ENCODE results near the gene FAM171A2. TPM values are rescaled to one million over a fixed set of nuclear protein-coding genes. Genes with fewer than 3 reads are reported as not detected.
A peak's percentile ranks its signal among the peaks of the same experiment; 100 is the strongest.

FAM171A2 gene
- total and polyA plus RNA-seq, 8 donors = 0.24 to 1.3 (median 0.69) TPM

DNA sequence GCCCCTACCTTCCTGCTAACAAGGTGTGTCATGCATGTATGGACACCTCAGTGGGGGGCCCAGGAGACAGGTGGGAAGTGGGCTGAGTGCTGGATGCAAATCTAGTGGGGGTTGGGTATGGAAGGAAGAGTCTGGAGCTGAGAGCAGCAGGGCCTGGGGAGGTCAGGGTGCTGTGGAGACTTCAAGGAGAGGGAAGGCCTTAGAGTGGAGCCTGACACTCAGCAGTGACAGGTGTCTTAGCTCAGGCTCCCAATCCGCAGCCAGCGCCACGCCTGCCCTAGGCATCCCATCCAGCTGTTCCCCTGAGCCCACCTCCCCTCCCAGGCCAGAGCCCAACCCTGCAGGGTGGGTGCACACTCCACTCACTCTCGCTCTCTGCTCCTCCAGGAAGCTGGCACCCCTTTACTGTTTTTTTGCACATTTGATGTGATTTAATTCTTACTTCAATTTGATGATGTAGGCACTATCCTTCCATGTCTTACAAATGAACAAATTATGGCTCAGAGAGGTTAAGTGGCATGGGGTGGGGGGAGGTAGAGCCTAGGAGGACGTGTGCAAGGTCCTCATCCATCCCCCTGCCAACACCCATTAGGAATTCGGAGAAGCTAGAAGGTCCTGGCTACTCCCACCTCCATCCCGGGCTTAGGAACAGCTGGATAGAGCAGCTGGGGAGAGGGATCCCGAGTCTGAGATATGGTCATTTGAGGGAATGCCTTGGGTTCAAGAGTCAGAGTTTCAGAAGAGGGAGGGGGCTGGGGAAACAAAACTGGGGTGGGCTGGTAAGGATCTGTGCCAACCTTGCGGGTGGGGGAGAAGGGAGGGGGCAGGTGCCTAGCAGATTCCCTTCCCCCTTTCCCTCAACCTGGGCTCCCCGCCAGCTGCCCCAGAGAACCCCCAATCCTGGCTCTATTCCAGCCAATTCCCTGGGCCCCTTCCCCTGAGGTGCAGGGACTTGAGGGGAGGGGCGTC, 2.1 kb downstream of the FAM171A2 start:
- DNase-seq = peak in 1 of 6 donors; percentile 48

DNA sequence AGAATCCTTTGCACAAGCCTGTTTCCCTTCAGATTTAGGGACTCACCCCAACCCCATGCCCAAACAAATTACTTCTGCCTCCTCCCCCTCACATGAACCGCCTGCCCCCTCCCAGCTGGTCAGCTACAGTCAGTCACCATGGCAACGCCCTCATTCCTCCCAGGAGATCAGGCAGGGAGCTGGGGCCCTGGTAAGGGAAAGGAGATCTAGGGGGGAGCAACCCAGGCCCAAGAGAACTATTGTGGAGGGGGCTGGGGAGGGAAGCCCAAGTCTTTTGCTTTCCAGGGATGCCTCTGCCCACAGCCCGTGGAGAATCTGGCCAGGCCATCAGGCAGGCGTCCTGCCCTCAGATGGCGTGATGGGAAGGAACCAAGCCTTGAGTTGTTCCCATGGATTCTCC, 2.8 kb downstream of the FAM171A2 start:
- intact Hi-C loops (cut with DNase I) = no loop called here
- TF ChIP-seq, protein P1, sequence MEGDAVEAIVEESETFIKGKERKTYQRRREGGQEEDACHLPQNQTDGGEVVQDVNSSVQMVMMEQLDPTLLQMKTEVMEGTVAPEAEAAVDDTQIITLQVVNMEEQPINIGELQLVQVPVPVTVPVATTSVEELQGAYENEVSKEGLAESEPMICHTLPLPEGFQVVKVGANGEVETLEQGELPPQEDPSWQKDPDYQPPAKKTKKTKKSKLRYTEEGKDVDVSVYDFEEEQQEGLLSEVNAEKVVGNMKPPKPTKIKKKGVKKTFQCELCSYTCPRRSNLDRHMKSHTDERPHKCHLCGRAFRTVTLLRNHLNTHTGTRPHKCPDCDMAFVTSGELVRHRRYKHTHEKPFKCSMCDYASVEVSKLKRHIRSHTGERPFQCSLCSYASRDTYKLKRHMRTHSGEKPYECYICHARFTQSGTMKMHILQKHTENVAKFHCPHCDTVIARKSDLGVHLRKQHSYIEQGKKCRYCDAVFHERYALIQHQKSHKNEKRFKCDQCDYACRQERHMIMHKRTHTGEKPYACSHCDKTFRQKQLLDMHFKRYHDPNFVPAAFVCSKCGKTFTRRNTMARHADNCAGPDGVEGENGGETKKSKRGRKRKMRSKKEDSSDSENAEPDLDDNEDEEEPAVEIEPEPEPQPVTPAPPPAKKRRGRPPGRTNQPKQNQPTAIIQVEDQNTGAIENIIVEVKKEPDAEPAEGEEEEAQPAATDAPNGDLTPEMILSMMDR (IDR thresholded peaks at IDR 0.05) = no peak

More for the DNA sequence above, 2.1 kb downstream of the FAM171A2 start:
- no peaks in the 10 kb centered on the region for H3K9me3 ChIP-seq
- H3K4me1 ChIP-seq = no peaks in the 10 kb centered on the region
- H3K27ac ChIP-seq = no peak overlapping the region
- TF ChIP-seq, protein P1 (IDR thresholded peaks at IDR 0.05) = no peak
- ATAC-seq (no peak), FAIRE-seq (no peak)
- H3K36me3 ChIP-seq = no peaks in the 10 kb centered on the region
- H3K4me3 ChIP-seq = no peak overlapping the region
- H3K27me3 ChIP-seq = no peaks in the 10 kb centered on the region
- WGBS, 2 donors = 60 to 61% methylated on average over 10 to 11 of the region's 11 CpGs
- intact Hi-C loops (cut with DNase I) = no loop called here

DNA sequence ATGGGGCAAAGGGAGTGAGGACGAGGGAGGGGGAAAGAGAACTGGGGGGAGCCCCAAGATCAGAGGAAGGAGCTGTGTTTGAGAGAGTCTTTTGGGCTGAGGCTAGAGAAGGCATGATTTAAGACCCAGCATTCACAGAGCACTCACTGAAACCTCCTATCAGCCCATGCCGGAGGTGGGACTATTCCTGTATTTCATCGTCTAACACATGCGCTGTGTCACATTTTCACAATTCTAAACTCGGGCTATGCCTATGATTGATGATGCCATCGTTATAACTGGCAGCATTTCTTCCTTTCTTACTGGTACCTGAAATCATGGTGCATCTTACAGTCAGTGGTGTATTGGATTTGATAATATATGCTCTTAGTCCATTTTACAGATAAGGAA, 3.5 kb downstream of the FAM171A2 start:
- no peak for DNase-seq
- Histone ChIP-seq H3K36me3 (no peaks in the 10 kb centered on the region), H3K4me3 (no peak overlapping the region), H3K27ac (no peak overlapping the region), H3K27me3 (no peaks in the 10 kb centered on the region), H3K9me3 (no peaks in the 10 kb centered on the region), H3K4me1 (no peaks in the 10 kb centered on the region)
- no peak for ATAC-seq
- no peak for FAIRE-seq
- WGBS, 2 donors = 51 to 54% methylated on average over 6 of the region's 6 CpGs
- intact Hi-C loops (cut with DNase I) = no loop called here
- TF ChIP-seq, protein P1 (IDR thresholded peaks at IDR 0.05) = no peak

More for the DNA sequence above, 2.8 kb downstream of the FAM171A2 start:
- Histone ChIP-seq H3K27ac (no peak overlapping the region), H3K4me3 (no peak overlapping the region), H3K9me3 (no peaks in the 10 kb centered on the region), H3K4me1 (no peaks in the 10 kb centered on the region), H3K27me3 (no peaks in the 10 kb centered on the region), H3K36me3 (no peaks in the 10 kb centered on the region)
- ATAC-seq (peak in 1 of 4 donors; percentile 17), DNase-seq (no peak), FAIRE-seq (no peak)
- WGBS, 2 donors = 51 to 54% methylated on average over 5 of the region's 5 CpGs

DNA sequence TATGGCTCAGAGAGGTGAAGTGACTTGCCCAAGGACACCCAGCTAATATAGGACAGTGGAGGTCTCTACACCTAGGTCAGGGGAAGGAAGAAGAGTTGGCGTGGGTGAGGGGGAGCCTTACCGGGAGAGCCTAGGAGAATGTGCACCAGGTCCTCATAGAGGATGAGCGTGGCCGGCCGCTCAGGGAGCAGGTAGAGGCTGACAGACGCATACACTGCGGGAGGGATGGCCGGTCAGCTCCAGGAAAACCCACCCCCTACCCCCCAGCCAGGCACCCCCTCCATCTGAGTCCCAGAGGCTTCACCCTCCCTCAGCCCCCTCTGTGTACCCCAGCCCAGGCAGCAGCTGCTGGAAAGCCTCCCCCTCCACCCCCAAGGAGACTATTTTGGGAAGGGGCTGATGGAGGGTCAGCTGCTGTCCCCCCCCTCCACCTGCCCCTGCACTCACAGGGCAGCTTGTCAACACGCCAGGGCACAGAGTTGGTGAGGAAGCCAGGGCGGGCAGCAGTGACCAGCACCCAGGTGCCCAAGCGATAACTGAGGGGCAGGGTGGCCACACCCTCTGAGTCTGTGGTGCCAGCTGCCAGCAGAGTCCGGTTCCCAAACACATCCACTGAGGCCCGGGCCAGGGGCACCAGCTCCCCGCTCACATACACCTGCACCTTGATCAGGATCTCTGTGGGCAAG, 4.1 kb downstream of the FAM171A2 start:
- intact Hi-C loops (cut with DNase I) = no loop called here
- Histone ChIP-seq H3K4me1 (no peaks in the 10 kb centered on the region), H3K27ac (no peak overlapping the region), H3K27me3 (no peaks in the 10 kb centered on the region), H3K9me3 (no peaks in the 10 kb centered on the region), H3K36me3 (no peaks in the 10 kb centered on the region), H3K4me3 (no peak overlapping the region)
- ATAC-seq (no peak), FAIRE-seq (no peak), DNase-seq (peak in 2 of 6 donors; percentile 16 to 51)
- 69 to 76% methylated on average over 14 of the region's 14 CpGs for WGBS, 2 donors
- TF ChIP-seq, protein P1 (IDR thresholded peaks at IDR 0.05) = no peak
